GM12878 (cell line): ENCODE data around the gene OCLN. TPM values are rescaled to one million over a fixed set of nuclear protein-coding genes. Genes with fewer than 3 reads are reported as not detected.

Experiments used
- ATAC-seq: fragments of 200-7000 bp; cut with Tn5 transposase; 3 replicates; pipeline ENCODE4 v1.9.1; 2020; ENCODE audit warnings: mild to moderate bottlenecking, moderate library complexity
- BruUV-seq: library from RNA; stranded (reverse); fragments of 400-500 nt; replicated peaks from 2 replicates; lab custom pipeline; 2021; lab: Mats Ljungman, UMichigan
- CTCF ChIA-PET: fragments of 300-600 bp; sonication (Branson Sonifier 250); formaldehyde crosslinking; extraction: SDS; loops from one replicate; lab custom pipeline; 2021; ENCODE audit warnings: inconsistent platforms; lab: Yijun Ruan, JAX
- POLR2A ChIA-PET: fragments of 350-600 bp; formaldehyde crosslinking; extraction: SDS; loops from one replicate; lab custom pipeline; 2021; ENCODE audit warnings: inconsistent platforms; lab: Charles Lee
- RAD21 ChIA-PET: fragments of 300-600 bp; sonication (Branson Sonifier 250); formaldehyde crosslinking; loops from one replicate; lab custom pipeline; 2023; ENCODE audit warnings: antibody characterized with exemption; ENCODE audit not compliant: unreplicated experiment; lab: Charles Lee
- SMC1A ChIA-PET: fragments of 300-600 bp; sonication (Branson Sonifier 250); formaldehyde crosslinking; loops from one replicate; lab custom pipeline; 2023; ENCODE audit not compliant: unreplicated experiment, uncharacterized antibody; lab: Charles Lee
- DNase-seq: peaks from one replicate; pipeline ENCODE4 v3.0.0-alpha.2; 2011; ENCODE audit warnings: low read depth, low spot score
- FAIRE-seq: peaks from 3 replicates; lab custom pipeline; 2011; peaks lifted over from hg19 to GRCh38; lab: Jason Lieb, UNC
- H2AFZ ChIP-seq: 2 replicates; pipeline ENCODE4 v1.6.0; 2011; ENCODE audit warnings: low read depth, low read length, control low read depth; ENCODE audit not compliant: control insufficient read depth
- H3K27ac ChIP-seq: 2 replicates; pipeline ENCODE4 v1.5.1; 2011; ENCODE audit warnings: control low read depth; ENCODE audit not compliant: control insufficient read depth, insufficient read depth
- H3K27me3 ChIP-seq, 2 experiments: replicated peaks in 1 of 2; 2 replicates each; pipeline versions ENCODE4 v1.6.0 to v1.6.1; 2011; ENCODE audit warnings: low read length in 1 of 2; ENCODE audit not compliant: control insufficient read depth in 2 of 2, insufficient read depth in 2 of 2
- H3K36me3 ChIP-seq, 2 experiments: 2 replicates each; pipeline ENCODE4 v1.5.1; 2011; ENCODE audit warnings: low read length in 1 of 2; ENCODE audit not compliant: control insufficient read depth in 2 of 2, insufficient read depth in 2 of 2
- H3K4me1 ChIP-seq: 2 replicates; pipeline ENCODE4 v1.6.1; 2011; ENCODE audit warnings: mild to moderate bottlenecking, low read length, moderate library complexity, mixed read lengths; ENCODE audit not compliant: control insufficient read depth, insufficient read depth
- H3K4me2 ChIP-seq: 2 replicates; pipeline ENCODE4 v1.6.0; 2011; ENCODE audit warnings: control low read depth; ENCODE audit not compliant: control insufficient read depth, insufficient read depth
- H3K4me3 ChIP-seq: fragments of 200-600 bp; sonication (generic); 2 replicates; pipeline ENCODE4 v1.5.1; 2016
- H3K79me2 ChIP-seq: 2 replicates; pipeline ENCODE4 v1.6.0; 2011; ENCODE audit warnings: low read length; ENCODE audit not compliant: control insufficient read depth, insufficient read depth
- H3K9ac ChIP-seq: 2 replicates; pipeline ENCODE4 v1.8.0; 2011; ENCODE audit warnings: low read length, control low read depth, mixed read lengths; ENCODE audit not compliant: control insufficient read depth, insufficient read depth
- H3K9me3 ChIP-seq: replicated peaks from 3 replicates; pipeline ENCODE4 v1.5.1; 2011; ENCODE audit warnings: mild to moderate bottlenecking, low read length; ENCODE audit not compliant: control insufficient read depth, insufficient read depth
- H4K20me1 ChIP-seq: 2 replicates; pipeline ENCODE4 v1.6.0; 2011; ENCODE audit not compliant: control insufficient read depth, insufficient read depth
- BCL11A ChIP-seq: IDR thresholded peaks from 2 replicates; pipeline ENCODE4 v1.6.1; 2011; ENCODE audit warnings: low read depth, low read length
- BMI1 ChIP-seq: fragments of 450-650 bp; IDR thresholded peaks from 2 replicates; pipeline ENCODE4 v1.6.1; 2016; ENCODE audit warnings: mild to moderate bottlenecking, moderate library complexity, borderline replicate concordance
- CBFB ChIP-seq: IDR thresholded peaks from 2 replicates; pipeline ENCODE4 v1.6.1; 2016; ENCODE audit warnings: antibody characterized with exemption, low read depth
- CBX5 ChIP-seq: sonication (generic); IDR thresholded peaks from 2 replicates; pipeline ENCODE4 v1.6.1; 2016; ENCODE audit warnings: low read depth, moderate library complexity, mild to moderate bottlenecking, inconsistent platforms
- CREM ChIP-seq: IDR thresholded peaks from 2 replicates; pipeline ENCODE4 v1.6.1; 2014; ENCODE audit warnings: antibody characterized with exemption, low read depth
- ESRRA ChIP-seq: IDR thresholded peaks from 2 replicates; pipeline ENCODE4 v1.6.1; 2012; ENCODE audit warnings: mild to moderate bottlenecking, low read length, improper control_type of control experiment
- FOS ChIP-seq: IDR thresholded peaks from 3 replicates; pipeline ENCODE4 v1.6.1; 2011; ENCODE audit warnings: borderline replicate concordance; ENCODE audit not compliant: insufficient read length; ENCODE audit errors: extremely low read depth
- FOXM1 ChIP-seq: IDR thresholded peaks from 2 replicates; pipeline ENCODE4 v1.6.1; 2012; ENCODE audit warnings: low read depth, mild to moderate bottlenecking, inconsistent platforms, low read length, moderate library complexity
- GATAD2B ChIP-seq: fragments of 450-650 bp; conservative IDR thresholded peaks from 2 replicates; pipeline ENCODE4 v1.6.1; 2017; ENCODE audit warnings: low read depth, mild to moderate bottlenecking, moderate library complexity
- KLF5 ChIP-seq: fragments of 450-650 bp; IDR thresholded peaks from 2 replicates; pipeline ENCODE4 v1.6.1; 2014; ENCODE audit warnings: mild to moderate bottlenecking; ENCODE audit not compliant: partially characterized antibody
- NR2C2 ChIP-seq: IDR thresholded peaks from 2 replicates; pipeline ENCODE4 v1.6.1; 2011; ENCODE audit warnings: borderline replicate concordance, low read depth; ENCODE audit not compliant: control insufficient read depth, insufficient read length
- POLR2AphosphoS2 ChIP-seq: IDR thresholded peaks from 2 replicates; pipeline ENCODE4 v1.6.1; 2011; ENCODE audit warnings: low read depth, mild to moderate bottlenecking, low read length, improper control_type of control experiment, moderate library complexity
- RUNX3 ChIP-seq: IDR thresholded peaks from 2 replicates; pipeline ENCODE4 v1.6.1; 2012; ENCODE audit warnings: low read length, inconsistent platforms
- STAT1 ChIP-seq: fragments of 450-650 bp; conservative IDR thresholded peaks from 2 replicates; pipeline ENCODE4 v1.6.1; 2014; ENCODE audit warnings: antibody characterized with exemption, mild to moderate bottlenecking
- TCF3 ChIP-seq: IDR thresholded peaks from 2 replicates; pipeline ENCODE4 v1.6.1; 2012; ENCODE audit warnings: low read depth, mild to moderate bottlenecking, low read length, borderline replicate concordance; ENCODE audit not compliant: insufficient read depth
- WGBS: methylation state at CpG from one replicate; pipeline ENCODE4 v1.1.6; 2016; ENCODE audit warnings: low lambda C conversion rate; ENCODE audit not compliant: insufficient replicate concordance, insufficient coverage; ENCODE audit errors: missing lambda C conversion rate; 5-methylcytosine and 5-hydroxymethylcytosine counted together
- in situ Hi-C: fragments of 300-500 bp; cut with MboI; formaldehyde crosslinking; loops from 9 replicates; pipeline ENCODE4 v1.14.3; 2018; ENCODE audit warnings: mixed read lengths
- intact Hi-C: fragments of 100-400 bp; cut with micrococcal nuclease; formaldehyde crosslinking; loops from one replicate; pipeline ENCODE4 v1.14.2; 2022; ENCODE audit not compliant: unreplicated experiment
- polyA plus RNA-seq, 11 experiments: library from polyadenylated mRNA; depleted of rRNA in 4 of 11; unstranded in 6 of 11; stranded (reverse) in 5 of 11; fragments of >200 nt; fragmentation: Nextera tagmentation in 4 of 11; fragmentation: Illumina TruSeq in 1 of 11; extraction: Ambion mirVana in 4 of 11; extraction: Trizol in 1 of 11; gene quantifications; 1 replicate in 1 of 11; 2 replicates in 10 of 11; pipeline versions ENCODE4 v1.2.1 to v1.2.3, GENCODE V29; 2011 to 2016; ENCODE audit warnings: inconsistent platforms in 2 of 11, missing spikeins in 2 of 11, low read depth in 1 of 11
- total RNA-seq, 4 experiments: library from RNA; depleted of rRNA in 3 of 4; stranded (reverse); fragments of >200 nt in 3 of 4; fragmentation: Illumina TruSeq in 1 of 4; extraction: Trizol in 1 of 4; gene quantifications; 2 replicates each; pipeline versions ENCODE4 v1.2.1 to v1.2.3, GENCODE V29; 2013 to 2021
- TF ChIP-seq, protein P1 (sequence below): fragments of 450-650 bp; formaldehyde crosslinking; IDR thresholded peaks from 2 replicates; pipeline ENCODE4 v1.4.0; 2022; ENCODE audit warnings: mild to moderate bottlenecking, moderate library complexity
- TF ChIP-seq, protein P2 (sequence below): fragments of 450-650 bp; IDR thresholded peaks from 2 replicates; pipeline ENCODE4 v1.6.1; 2016; ENCODE audit warnings: mild to moderate bottlenecking
- TF ChIP-seq, protein P3 (sequence below): IDR thresholded peaks from 2 replicates; pipeline ENCODE4 v1.6.1; 2011; ENCODE audit warnings: borderline replicate concordance, low read depth, mild to moderate bottlenecking, moderate library complexity, low read length; ENCODE audit not compliant: insufficient read depth, poor library complexity, severe bottlenecking

Gene OCLN
- total and polyA plus RNA-seq, 10 of the 15 experiments (the other 5 are each of a cell fraction or from before 2014, with no cell fraction given) = 2.0 to 26.5 (median 17.0) TPM

DNA sequence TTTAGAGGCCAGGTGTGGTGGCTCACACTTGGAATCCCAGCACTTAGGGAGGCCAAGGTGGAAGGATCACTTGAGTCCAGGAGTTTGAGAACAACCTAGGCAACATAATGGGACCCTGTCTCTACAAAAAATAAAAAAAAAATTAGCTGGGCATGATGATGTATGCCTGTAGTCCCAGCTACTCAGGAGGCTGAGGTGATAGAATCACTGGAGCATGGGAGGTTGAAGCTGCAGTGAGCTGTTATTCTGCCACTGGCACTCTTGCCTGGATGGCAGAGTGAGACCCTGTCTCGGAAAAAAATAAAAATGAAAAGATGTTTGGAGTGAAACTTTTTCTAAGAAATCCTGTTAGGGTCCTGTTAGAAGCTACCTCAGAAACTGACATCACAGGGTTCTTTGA, 24.2 kb downstream of the OCLN start (continued):
- TF ChIP-seq, protein P1, sequence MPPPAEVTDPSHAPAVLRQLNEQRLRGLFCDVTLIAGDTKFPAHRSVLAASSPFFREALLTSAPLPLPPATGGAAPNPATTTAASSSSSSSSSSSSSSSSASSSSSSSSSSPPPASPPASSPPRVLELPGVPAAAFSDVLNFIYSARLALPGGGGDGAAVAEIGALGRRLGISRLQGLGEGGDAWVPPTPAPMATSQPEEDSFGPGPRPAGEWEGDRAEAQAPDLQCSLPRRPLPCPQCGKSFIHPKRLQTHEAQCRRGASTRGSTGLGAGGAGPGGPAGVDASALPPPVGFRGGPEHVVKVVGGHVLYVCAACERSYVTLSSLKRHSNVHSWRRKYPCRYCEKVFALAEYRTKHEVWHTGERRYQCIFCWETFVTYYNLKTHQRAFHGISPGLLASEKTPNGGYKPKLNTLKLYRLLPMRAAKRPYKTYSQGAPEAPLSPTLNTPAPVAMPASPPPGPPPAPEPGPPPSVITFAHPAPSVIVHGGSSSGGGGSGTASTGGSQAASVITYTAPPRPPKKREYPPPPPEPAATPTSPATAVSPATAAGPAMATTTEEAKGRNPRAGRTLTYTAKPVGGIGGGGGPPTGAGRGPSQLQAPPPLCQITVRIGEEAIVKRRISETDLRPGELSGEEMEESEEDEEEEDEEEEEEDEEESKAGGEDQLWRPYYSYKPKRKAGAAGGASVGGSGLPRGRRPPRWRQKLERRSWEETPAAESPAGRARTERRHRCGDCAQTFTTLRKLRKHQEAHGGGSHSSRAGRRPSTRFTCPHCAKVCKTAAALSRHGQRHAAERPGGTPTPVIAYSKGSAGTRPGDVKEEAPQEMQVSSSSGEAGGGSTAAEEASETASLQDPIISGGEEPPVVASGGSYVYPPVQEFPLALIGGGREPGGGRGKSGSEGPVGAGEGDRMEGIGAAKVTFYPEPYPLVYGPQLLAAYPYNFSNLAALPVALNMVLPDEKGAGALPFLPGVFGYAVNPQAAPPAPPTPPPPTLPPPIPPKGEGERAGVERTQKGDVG (CRISPR knock-in tag) = no peak
- TF ChIP-seq BCL11A (no peak), CREM (no peak), NR2C2 (no peak)

DNA sequence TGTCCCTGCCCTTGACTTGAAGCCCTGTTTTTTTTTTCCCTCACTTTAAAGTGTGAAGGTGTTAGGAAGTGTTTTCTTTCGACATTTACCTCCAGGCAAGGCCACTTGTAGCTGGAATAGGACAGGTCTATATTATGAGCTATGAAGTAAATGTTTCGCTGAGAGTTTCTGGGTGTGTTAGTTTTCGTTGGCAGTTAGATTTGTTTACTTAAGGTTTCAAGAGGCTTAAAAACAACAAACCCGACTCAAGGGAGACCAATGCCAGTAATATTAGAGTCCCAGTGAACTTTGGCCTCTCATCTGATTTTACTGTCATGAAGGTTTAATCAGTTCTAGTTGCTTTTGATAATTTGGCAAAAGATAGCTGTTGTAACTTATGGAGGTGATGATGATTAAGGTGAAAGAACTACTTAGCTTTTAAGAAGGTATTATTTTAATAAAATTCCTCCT, 25.2 kb downstream of the OCLN start:
- no peak overlapping the region for H3K4me2 ChIP-seq
- H3K9me3 ChIP-seq = no peaks in the 10 kb centered on the region
- H3K27ac ChIP-seq = no peak overlapping the region
- intact Hi-C loops = no loop called here
- no TSS peak for BruUV-seq
- no peak overlapping the region for H3K4me3 ChIP-seq
- H3K79me2 ChIP-seq = no peaks in the 10 kb centered on the region
- H3K27me3 ChIP-seq = no peaks in the 10 kb centered on the region
- no peak overlapping the region for H3K9ac ChIP-seq
- SMC1A ChIA-PET = interaction anchor here (0.7 kb wide), 1 partner anchor 30 kb away, joined by 3 read pairs; no protein-coding TSS in a partner anchor
- CTCF ChIA-PET = interaction anchor here (1.6 kb wide), 1 partner anchor 14 kb away, joined by 5 read pairs; no protein-coding TSS in a partner anchor
- H2AFZ ChIP-seq = no peak overlapping the region
- RAD21 ChIA-PET = no interaction called here
- ATAC-seq (no peak), DNase-seq (no peak), FAIRE-seq (no peak)
- POLR2A ChIA-PET = interaction anchor here (0.9 kb wide), 1 partner anchor 85 kb away, joined by 4 read pairs; no protein-coding TSS in a partner anchor
- no peaks in the 10 kb centered on the region for H3K4me1 ChIP-seq
- peaks cover 0 to 10% of the 10 kb centered on the region in 2 experiments; a peak in 1 of 4 replicates for H3K36me3 ChIP-seq
- in situ Hi-C loops = loop anchor here (25.0 kb wide), 1 partner anchor 1570 kb away; no protein-coding TSS in a partner anchor
- WGBS = 51% methylated on average over 4 of the region's 4 CpGs
- no peaks in the 10 kb centered on the region for H4K20me1 ChIP-seq
- no peak for TF ChIP-seq STAT1
- no peak for TF ChIP-seq TCF3
- TF ChIP-seq FOS = no peak
- TF ChIP-seq, protein P2, sequence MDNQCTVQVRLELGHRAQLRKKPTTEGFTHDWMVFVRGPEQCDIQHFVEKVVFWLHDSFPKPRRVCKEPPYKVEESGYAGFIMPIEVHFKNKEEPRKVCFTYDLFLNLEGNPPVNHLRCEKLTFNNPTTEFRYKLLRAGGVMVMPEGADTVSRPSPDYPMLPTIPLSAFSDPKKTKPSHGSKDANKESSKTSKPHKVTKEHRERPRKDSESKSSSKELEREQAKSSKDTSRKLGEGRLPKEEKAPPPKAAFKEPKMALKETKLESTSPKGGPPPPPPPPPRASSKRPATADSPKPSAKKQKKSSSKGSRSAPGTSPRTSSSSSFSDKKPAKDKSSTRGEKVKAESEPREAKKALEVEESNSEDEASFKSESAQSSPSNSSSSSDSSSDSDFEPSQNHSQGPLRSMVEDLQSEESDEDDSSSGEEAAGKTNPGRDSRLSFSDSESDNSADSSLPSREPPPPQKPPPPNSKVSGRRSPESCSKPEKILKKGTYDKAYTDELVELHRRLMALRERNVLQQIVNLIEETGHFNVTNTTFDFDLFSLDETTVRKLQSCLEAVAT = no peak
- no peak for TF ChIP-seq BMI1
- TF ChIP-seq ESRRA = no peak
- TF ChIP-seq KLF5 = no peak
- TF ChIP-seq RUNX3 = no peak
- TF ChIP-seq FOXM1 = no peak
- no peak for TF ChIP-seq GATAD2B
- TF ChIP-seq CBFB = no peak
- TF ChIP-seq, protein P3, sequence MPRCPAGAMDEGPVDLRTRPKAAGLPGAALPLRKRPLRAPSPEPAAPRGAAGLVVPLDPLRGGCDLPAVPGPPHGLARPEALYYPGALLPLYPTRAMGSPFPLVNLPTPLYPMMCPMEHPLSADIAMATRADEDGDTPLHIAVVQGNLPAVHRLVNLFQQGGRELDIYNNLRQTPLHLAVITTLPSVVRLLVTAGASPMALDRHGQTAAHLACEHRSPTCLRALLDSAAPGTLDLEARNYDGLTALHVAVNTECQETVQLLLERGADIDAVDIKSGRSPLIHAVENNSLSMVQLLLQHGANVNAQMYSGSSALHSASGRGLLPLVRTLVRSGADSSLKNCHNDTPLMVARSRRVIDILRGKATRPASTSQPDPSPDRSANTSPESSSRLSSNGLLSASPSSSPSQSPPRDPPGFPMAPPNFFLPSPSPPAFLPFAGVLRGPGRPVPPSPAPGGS = no peak
- no peak for TF ChIP-seq CBX5
- no peak for TF ChIP-seq POLR2AphosphoS2
